ENCODE measurements around the gene SLC22A15. TPM values are rescaled to one million over a fixed set of nuclear protein-coding genes. Genes with fewer than 3 reads are reported as not detected.

SLC22A15 gene
- polyA plus RNA-seq, 1 donor from 2014 or later, result 3.1 TPM

- TF ChIP-seq TAF1 (IDR thresholded peaks at IDR 0.05; ENCODE audit: low read depth) (no peak), EP300 (conservative IDR thresholded peaks at IDR 0.05; ENCODE audit: poor library complexity, severe bottlenecking) (no peak), MXI1 (conservative IDR thresholded peaks at IDR 0.05; ENCODE audit: poor library complexity, severe bottlenecking) (no peak)
- Histone ChIP-seq H3K79me2 (replicated peaks; ENCODE audit: insufficient read depth, low read length) (no peaks in the 10 kb centered on the region), H3K27ac (ENCODE audit: low read length) (no peak overlapping the region), H3K36me3 (ENCODE audit: insufficient read depth, low read length) (no peaks in the 10 kb centered on the region), H3K27me3 (ENCODE audit: insufficient read depth, low read depth, low read length) (no peaks in the 10 kb centered on the region), H3K4me3 (ENCODE audit: low read length) (no peak overlapping the region), H3K9me3 (ENCODE audit: low read length) (no peaks in the 10 kb centered on the region), H3K9me2 (ENCODE audit: insufficient read depth, low read length) (no peaks in the 10 kb centered on the region), H3F3A (ENCODE audit: insufficient read depth, low read length, poor library complexity, severe bottlenecking) (no peaks in the 10 kb centered on the region), H2AFZ (ENCODE audit: low read depth, low read length) (no peak overlapping the region), H3K9ac (ENCODE audit: low read length) (no peak overlapping the region), H4K20me1 (ENCODE audit: insufficient read depth) (no peaks in the 10 kb centered on the region), H3K4me2 (ENCODE audit: low read length) (no peak overlapping the region)
These were observed 27.2 kb upstream of the SLC22A15 start for GRCh38 chr1:115949156-115949555.

- H3K79me2 ChIP-seq (replicated peaks; ENCODE audit: insufficient read depth, low read length), result no peaks in the 10 kb centered on the region
- no peak overlapping the region for H2AFZ ChIP-seq (ENCODE audit: low read depth, low read length)
- no peak overlapping the region for H3K27ac ChIP-seq (ENCODE audit: low read length)
- H3F3A ChIP-seq (ENCODE audit: insufficient read depth, low read length, poor library complexity, severe bottlenecking), result no peaks in the 10 kb centered on the region
- no peaks in the 10 kb centered on the region for H3K9me3 ChIP-seq (ENCODE audit: low read length)
- no peaks in the 10 kb centered on the region for H3K36me3 ChIP-seq (ENCODE audit: insufficient read depth, low read length)
- no peaks in the 10 kb centered on the region for H3K9me2 ChIP-seq (ENCODE audit: insufficient read depth, low read length)
- H4K20me1 ChIP-seq (ENCODE audit: insufficient read depth), result no peaks in the 10 kb centered on the region
- TF ChIP-seq RAD21 (conservative IDR thresholded peaks at IDR 0.05) (no peak), MXI1 (conservative IDR thresholded peaks at IDR 0.05; ENCODE audit: poor library complexity, severe bottlenecking) (no peak), SMC3 (conservative IDR thresholded peaks at IDR 0.05; ENCODE audit: poor library complexity) (no peak)
- H3K4me2 ChIP-seq (ENCODE audit: low read length), result no peak overlapping the region
- no peak overlapping the region for H3K9ac ChIP-seq (ENCODE audit: low read length)
- H3K4me3 ChIP-seq (ENCODE audit: low read length), result no peak overlapping the region
- H3K27me3 ChIP-seq (ENCODE audit: insufficient read depth, low read depth, low read length), result no peaks in the 10 kb centered on the region
These were observed 24.8 kb upstream of the SLC22A15 start for GRCh38 chr1:115951560-115951959.

- Histone ChIP-seq H4K20me1 (ENCODE audit: insufficient read depth) (no peaks in the 10 kb centered on the region), H3F3A (ENCODE audit: insufficient read depth, low read length, poor library complexity, severe bottlenecking) (no peaks in the 10 kb centered on the region), H3K4me3 (ENCODE audit: low read length) (no peak overlapping the region), H3K79me2 (replicated peaks; ENCODE audit: insufficient read depth, low read length) (no peaks in the 10 kb centered on the region), H3K36me3 (ENCODE audit: insufficient read depth, low read length) (no peaks in the 10 kb centered on the region), H3K27ac (ENCODE audit: low read length) (no peak overlapping the region), H3K27me3 (ENCODE audit: insufficient read depth, low read depth, low read length) (no peaks in the 10 kb centered on the region), H3K9me3 (ENCODE audit: low read length) (no peaks in the 10 kb centered on the region), H3K9ac (ENCODE audit: low read length) (no peak overlapping the region), H3K9me2 (ENCODE audit: insufficient read depth, low read length) (no peaks in the 10 kb centered on the region), H3K4me2 (ENCODE audit: low read length) (no peak overlapping the region), H2AFZ (ENCODE audit: low read depth, low read length) (no peak overlapping the region)
- TF ChIP-seq CTCF (IDR thresholded peaks at IDR 0.05; ENCODE audit: poor library complexity, severe bottlenecking) (no peak), MXI1 (conservative IDR thresholded peaks at IDR 0.05; ENCODE audit: poor library complexity, severe bottlenecking) (no peak)
These were observed 23.8 kb upstream of the SLC22A15 start for GRCh38 chr1:115952547-115952946.

- Histone ChIP-seq H3K9me2 (ENCODE audit: insufficient read depth, low read length) (no peaks in the 10 kb centered on the region), H3K27me3 (ENCODE audit: insufficient read depth, low read depth, low read length) (no peaks in the 10 kb centered on the region), H3K4me2 (ENCODE audit: low read length) (no peak overlapping the region), H3K9ac (ENCODE audit: low read length) (no peak overlapping the region), H3K36me3 (ENCODE audit: insufficient read depth, low read length) (no peaks in the 10 kb centered on the region), H2AFZ (ENCODE audit: low read depth, low read length) (no peak overlapping the region), H3K79me2 (replicated peaks; ENCODE audit: insufficient read depth, low read length) (no peaks in the 10 kb centered on the region), H4K20me1 (ENCODE audit: insufficient read depth) (no peaks in the 10 kb centered on the region), H3F3A (ENCODE audit: insufficient read depth, low read length, poor library complexity, severe bottlenecking) (no peaks in the 10 kb centered on the region), H3K9me3 (ENCODE audit: low read length) (no peaks in the 10 kb centered on the region), H3K27ac (ENCODE audit: low read length) (no peak overlapping the region), H3K4me3 (ENCODE audit: low read length) (no peak overlapping the region)
- TF ChIP-seq RAD21 (conservative IDR thresholded peaks at IDR 0.05), result no peak
- no peak for TF ChIP-seq EZH2 (IDR thresholded peaks at IDR 0.05; ENCODE audit: borderline replicate concordance, insufficient read depth, low read length, poor library complexity, severe bottlenecking)
- no peak for TF ChIP-seq CTCF (IDR thresholded peaks at IDR 0.05; ENCODE audit: poor library complexity, severe bottlenecking)
- no peak for TF ChIP-seq EP300 (conservative IDR thresholded peaks at IDR 0.05; ENCODE audit: poor library complexity, severe bottlenecking)
- no peak for TF ChIP-seq MXI1 (conservative IDR thresholded peaks at IDR 0.05; ENCODE audit: poor library complexity, severe bottlenecking)
These were observed 23.1 kb upstream of the SLC22A15 start for GRCh38 chr1:115953180-115953579.
